NCI-H1436 (cell line): ENCODE measurements around the gene F8A3.
"Not testable (repeated sequence)": the region's sequence is repeated elsewhere in the genome, so short reads cannot be mapped to it uniquely, and the experiment has no call there.

Experiments
- DNase-seq: peaks from one replicate; lab custom pipeline; 2025; lab: John Stamatoyannopoulos, UW

Gene F8A3

GRCh38 chrX:155458471-155458870, at the start of gene F8A3:
Gene F8A3 (minus strand): TSS chrX:155458620. CDS start chrX:155458600, 20 bp downstream.
- DNase-seq: not testable (repeated sequence)

DNA sequence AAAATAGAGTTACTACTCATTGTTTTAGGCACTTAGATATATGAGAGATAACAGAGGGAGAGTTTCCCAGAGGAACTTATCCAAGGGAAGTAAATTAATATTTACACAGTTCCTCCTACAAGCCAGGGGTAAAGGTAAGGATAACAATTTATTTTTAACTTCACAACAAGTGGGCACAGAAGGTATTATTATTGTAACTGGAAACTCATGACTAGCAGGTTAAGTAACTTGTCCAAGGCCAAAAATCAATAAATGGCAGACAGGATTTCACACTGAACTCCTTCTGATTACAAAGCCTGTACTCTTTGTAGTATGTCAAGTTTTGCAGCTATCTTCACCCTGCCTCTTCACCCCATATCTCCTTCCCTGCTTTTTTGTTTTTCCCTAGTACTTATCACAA, 46.9 kb upstream of the F8A3 start:
- DNase-seq: no peak

DNA sequence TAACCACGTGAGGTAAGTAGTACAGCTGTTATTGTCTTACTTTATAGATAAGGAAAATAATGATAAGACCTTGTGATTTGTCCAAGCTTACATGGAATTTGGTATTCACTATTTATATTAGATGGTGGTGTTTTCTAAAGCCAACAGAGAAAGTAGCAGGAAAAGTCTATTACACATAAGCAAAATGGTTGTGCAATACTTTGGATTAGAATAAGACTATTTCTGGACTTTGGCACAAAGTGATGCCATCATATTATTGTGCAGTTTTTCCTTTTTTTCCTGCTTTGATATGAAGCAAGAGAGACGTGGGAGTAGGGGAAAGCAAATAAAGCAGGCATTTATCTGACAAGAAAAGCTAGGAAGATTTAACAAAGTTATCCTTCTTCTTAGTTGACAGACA, 36.7 kb upstream of the F8A3 start:
- DNase-seq: not testable (repeated sequence)

DNA sequence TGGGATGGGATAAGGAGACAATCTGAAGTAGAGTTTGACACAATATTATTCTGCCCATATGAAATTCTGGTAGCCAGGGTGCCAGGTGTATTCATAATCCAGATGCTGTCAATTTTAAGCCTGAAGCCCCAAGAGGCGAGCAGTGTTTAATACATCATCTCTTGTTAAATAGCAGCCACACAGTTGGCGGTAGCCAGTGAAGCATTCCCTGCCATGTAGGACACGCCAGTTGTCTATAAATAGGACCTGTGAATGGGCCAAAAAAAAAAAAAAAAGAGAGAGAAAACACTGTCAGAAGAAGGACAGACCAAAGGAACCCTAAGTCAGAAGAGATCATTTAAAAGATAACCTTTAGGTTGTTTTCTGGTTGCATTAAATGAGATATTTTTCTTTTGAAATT, 33.0 kb upstream of the F8A3 start:
- DNase-seq: not testable (repeated sequence)

- DNase-seq: not testable (repeated sequence)
Measured at GRCh38 chrX:155477136-155477535, 18.7 kb upstream of the F8A3 start.

DNA sequence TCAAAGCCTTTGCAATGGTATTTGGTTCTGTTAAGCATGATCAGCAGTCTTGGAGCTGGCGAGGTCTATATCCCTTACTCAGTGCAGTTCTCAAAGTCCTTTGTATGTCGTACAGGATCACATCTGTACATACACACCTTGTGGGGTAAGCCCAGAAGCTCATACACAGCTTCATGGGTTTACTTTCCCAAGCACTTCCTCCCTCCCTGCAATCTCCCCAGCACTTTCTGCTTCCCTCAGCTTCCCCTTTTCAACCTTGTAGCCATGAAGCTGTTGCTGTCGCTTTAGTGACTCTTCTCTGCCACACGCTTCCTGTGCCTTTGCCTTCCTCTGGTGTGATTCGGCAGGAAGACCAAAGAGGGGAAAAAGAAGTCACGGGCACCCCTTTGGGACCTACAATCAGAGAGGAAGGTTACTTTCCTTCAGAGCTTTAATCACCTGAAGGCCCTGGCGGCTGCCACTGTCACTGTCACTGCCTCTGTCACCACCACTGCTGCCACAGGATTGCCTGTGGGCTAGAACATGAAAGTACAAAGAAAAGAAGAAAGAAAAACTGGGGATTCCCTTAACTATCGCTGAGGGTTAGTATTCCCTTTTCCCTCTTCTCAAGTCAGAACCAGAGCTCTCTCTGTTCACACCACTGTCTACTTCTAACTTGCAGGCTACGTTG, 8.0 kb upstream of the F8A3 start:
- DNase-seq: not testable (repeated sequence)

DNA sequence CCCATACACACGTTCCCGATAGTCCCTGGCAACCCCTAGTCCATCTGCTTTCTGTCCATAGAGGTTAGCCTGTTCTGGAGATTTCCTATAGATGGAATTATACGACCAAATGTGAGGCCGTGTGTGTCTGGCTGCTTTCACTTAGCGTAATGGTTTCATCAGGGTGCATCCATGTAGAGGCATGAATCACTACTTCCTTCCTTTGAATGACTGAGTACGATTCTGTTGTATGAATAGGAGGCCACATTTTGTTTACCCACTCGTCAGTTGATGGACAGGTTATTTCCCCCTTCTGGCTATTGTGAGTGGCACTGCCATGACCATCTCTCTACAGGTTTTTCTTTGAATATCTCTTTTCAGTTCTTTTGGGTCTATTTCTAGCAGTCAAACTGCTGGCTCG, 2.1 kb upstream of the F8A3 start:
- not testable (repeated sequence) for DNase-seq

- DNase-seq: not testable (repeated sequence)
Measured at GRCh38 chrX:155457761-155458447, 516 bp downstream of the F8A3 start.

DNA sequence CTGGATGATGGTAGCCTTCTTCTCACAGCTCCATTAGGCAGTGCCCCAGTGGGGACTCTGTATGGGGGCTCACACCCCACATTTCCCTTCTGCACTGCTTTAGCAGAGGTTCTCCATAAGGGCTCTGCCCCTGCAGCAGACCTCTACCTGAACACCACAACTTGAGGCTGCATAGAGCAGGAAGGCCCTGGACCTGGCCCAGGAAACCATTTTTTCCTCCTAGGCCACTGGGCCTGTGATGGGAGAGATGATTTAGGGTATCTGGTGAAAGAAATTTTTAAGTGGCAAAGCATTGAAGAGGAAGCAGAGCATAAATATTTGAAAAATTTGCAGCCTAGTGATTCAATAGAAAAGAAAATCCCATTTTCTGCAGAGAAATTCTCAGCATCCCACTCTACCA, 17.3 kb downstream of the F8A3 start:
- no peak for DNase-seq

GRCh38 chrX:155435744-155436112, 22.7 kb downstream of the F8A3 start:
- no peak for DNase-seq

DNA sequence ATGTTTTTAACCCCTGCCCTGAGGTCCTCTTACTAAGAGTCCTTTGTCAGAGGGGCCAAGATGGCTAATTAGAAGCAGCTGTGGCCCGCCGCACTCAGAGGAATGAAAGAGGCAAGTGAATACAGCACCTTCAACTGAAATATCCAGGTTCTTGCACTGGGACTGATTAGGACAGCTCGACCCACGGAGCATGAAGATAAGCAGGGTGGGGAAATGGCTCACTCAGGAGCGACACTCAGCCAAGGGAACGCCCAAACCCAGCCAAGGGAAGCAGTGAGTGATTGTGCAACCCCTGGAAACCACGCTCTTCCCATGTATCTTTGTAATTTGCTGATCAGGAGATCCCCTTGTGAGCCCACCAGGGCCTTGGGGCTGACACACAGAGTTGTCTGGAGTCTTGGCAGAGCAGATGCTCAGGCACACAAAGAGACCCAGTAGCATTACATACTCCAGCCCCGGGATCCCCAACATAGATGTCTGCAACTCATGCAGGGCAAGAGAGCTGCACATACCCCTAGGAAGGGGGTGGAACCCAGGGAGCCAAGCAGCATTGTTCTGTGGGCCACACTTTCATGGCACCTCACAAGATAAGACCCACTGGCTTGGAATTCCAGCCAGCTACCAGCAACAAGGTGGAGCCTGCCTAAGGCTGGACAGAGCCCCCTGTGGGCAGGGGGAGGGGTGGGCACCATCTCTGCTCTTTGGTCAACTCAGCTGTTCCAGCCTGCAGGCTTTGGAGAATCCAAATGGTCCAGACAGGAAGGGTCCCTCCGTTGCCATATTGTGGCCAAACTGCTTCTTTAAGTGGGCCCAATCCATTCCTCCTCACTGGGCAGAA, 23.3 kb downstream of the F8A3 start:
- no peak for DNase-seq

DNA sequence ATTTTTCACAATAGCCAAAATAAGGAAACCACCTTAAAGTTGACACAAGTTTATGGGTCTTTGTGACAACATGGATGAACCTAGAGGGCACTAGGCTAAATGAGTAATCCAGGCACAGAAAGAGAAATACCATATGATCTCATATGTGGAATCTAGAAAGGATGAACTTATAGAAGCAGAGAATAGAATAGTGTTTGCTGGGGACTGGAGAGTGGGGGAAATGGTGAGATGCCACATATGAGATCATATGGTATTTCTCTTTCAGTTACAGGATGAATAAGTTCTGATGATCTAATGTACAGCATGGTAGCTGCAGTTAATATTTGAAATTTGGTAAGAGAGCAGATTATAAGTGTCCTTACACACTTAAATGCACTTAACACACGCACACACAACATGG, 40.7 kb downstream of the F8A3 start:
- no peak for DNase-seq
